GM19193 (cell line): ENCODE data around the gene P2RY12.

Source experiments
- POLR2A ChIP-seq: IDR thresholded peaks from 4 replicates; pipeline ENCODE4 v1.6.1; 2011; ENCODE audit not compliant: insufficient read depth, insufficient read length; ENCODE audit errors: extremely low read depth

P2RY12 gene

GRCh38 chr3:151330379-151330778 lies 54.2 kb downstream of the P2RY12 start:
- TF ChIP-seq POLR2A, result no peak

- no peak for TF ChIP-seq POLR2A
These were observed 55.2 kb downstream of the P2RY12 start, which contains the start of gene P2RY13 for GRCh38 chr3:151329363-151329762. Gene P2RY13 (minus strand): TSS chr3:151329549. CDS start chr3:151329528, 21 bp downstream.

GRCh38 chr3:151328298-151328995 lies 56.1 kb downstream of the P2RY12 start:
- no peak for TF ChIP-seq POLR2A

- TF ChIP-seq POLR2A, result no peak
These were observed 56.9 kb downstream of the P2RY12 start for GRCh38 chr3:151327571-151328198.

GRCh38 chr3:151322511-151322910 lies 62.0 kb downstream of the P2RY12 start:
- no peak for TF ChIP-seq POLR2A

GRCh38 chr3:151321526-151321925 lies 63.0 kb downstream of the P2RY12 start:
- TF ChIP-seq POLR2A, result no peak

- no peak for TF ChIP-seq POLR2A
These were observed 64.4 kb downstream of the P2RY12 start for GRCh38 chr3:151320131-151320530.

- TF ChIP-seq POLR2A, result no peak
These were observed 64.9 kb downstream of the P2RY12 start for GRCh38 chr3:151319628-151320027.

- TF ChIP-seq POLR2A, result no peak
These were observed 65.6 kb downstream of the P2RY12 start for GRCh38 chr3:151318991-151319390.

- no peak for TF ChIP-seq POLR2A
These were observed 66.2 kb downstream of the P2RY12 start for GRCh38 chr3:151318313-151318712.

GRCh38 chr3:151316267-151316991 lies 68.1 kb downstream of the P2RY12 start, which contains the start of gene GPR87:
Gene GPR87 (minus strand): TSS chr3:151316820. CDS start chr3:151300100, 16,720 bp downstream.
- no peak for TF ChIP-seq POLR2A

GRCh38 chr3:151315846-151316245 lies 68.7 kb downstream of the P2RY12 start:
- TF ChIP-seq POLR2A, result no peak

- TF ChIP-seq POLR2A, result no peak
These were observed 69.4 kb downstream of the P2RY12 start for GRCh38 chr3:151315136-151315535.

- TF ChIP-seq POLR2A, result no peak
These were observed 70.0 kb downstream of the P2RY12 start for GRCh38 chr3:151314593-151314992.

GRCh38 chr3:151314137-151314536 lies 70.4 kb downstream of the P2RY12 start:
- TF ChIP-seq POLR2A, result no peak
